Psoas muscle (tissue), 8 donors: Measurements from ENCODE around the gene SDCBP2. TPM values are rescaled to one million over a fixed set of nuclear protein-coding genes. Genes with fewer than 3 reads are reported as not detected.

ENCODE experiments used
- ATAC-seq, 4 donors: fragments of 200-7000 bp; cut with Tn5 transposase; one replicate each; pipeline ENCODE4 v1.9.1; 2020; ENCODE audit warnings: moderate library complexity in 3 of 4, mild to moderate bottlenecking in 2 of 4
- DNase-seq, 2 donors: peaks; one replicate each; pipeline ENCODE4 v3.0.0-alpha.2; 2020
- H3K27ac ChIP-seq: fragments of 200-600 bp; one replicate; pipeline ENCODE4 v1.8.0; 2022
- H3K27me3 ChIP-seq, 3 donors: fragments of 200-600 bp in 1 of 3; one replicate each; pipeline versions ENCODE4 v1.6.1 to v1.8.0; 2013 to 2022; ENCODE audit warnings: low read length in 2 of 3, mild to moderate bottlenecking in 2 of 3, moderate library complexity in 1 of 3; ENCODE audit not compliant: insufficient read depth in 3 of 3
- H3K36me3 ChIP-seq, 2 donors: fragments of 200-600 bp in 1 of 2; one replicate each; pipeline versions ENCODE4 v1.6.1 to v1.8.0; 2013 to 2022; ENCODE audit warnings: low read depth in 1 of 2, mild to moderate bottlenecking in 1 of 2, moderate library complexity in 1 of 2; ENCODE audit not compliant: insufficient read depth in 1 of 2
- H3K4me1 ChIP-seq: fragments of 200-600 bp; one replicate; pipeline ENCODE4 v1.8.0; 2022
- H3K4me3 ChIP-seq: fragments of 200-600 bp; one replicate; pipeline ENCODE4 v1.8.0; 2022; ENCODE audit warnings: mild to moderate bottlenecking
- H3K9me3 ChIP-seq: fragments of 200-600 bp; one replicate; pipeline ENCODE4 v1.8.0; 2022
- CTCF ChIP-seq: fragments of 200-600 bp; IDR thresholded peaks from one replicate; pipeline ENCODE4 v1.8.0; 2022; ENCODE audit warnings: antibody characterized with exemption
- WGBS, 3 donors: extraction: QIAGEN DNeasy Blood & Tissue Kit; methylation state at CpG; one replicate each; pipeline versions ENCODE4 v1.1.6 to v1.1.7; 2013; 5-methylcytosine and 5-hydroxymethylcytosine counted together
- intact Hi-C, 2 donors: fragments of 100-400 bp; cut with DNase I; formaldehyde crosslinking; loops; one replicate each; pipeline versions ENCODE4 v1.11.0 to v1.14.2; 2022
- polyA plus RNA-seq, 3 donors: library from polyadenylated mRNA; stranded (reverse); fragments of 200-250 nt; gene quantifications; one replicate each; pipeline ENCODE4 v1.2.3, GENCODE V29; 2013
- total RNA-seq, 4 donors: library from RNA; stranded (reverse); fragmentation: NEBNext Ultra II Directional in 2 of 4; extraction: Animal tissue kit (Norgen Biotek cat#: 25700) in 2 of 4; gene quantifications; one replicate each; pipeline versions ENCODE4 v1.2.1 to v1.2.4, GENCODE V29; 2021 to 2023
- donor health status: healthy with polysubstance abuse.
- donor health status: DM: no; HTN: no; CAD: no; lungs with moderate emphysema.
- donor health status: Bipolar disorder and iron deficiency.
- donor health status: healthy.
- donor health status: DM: yes; HTN: yes; CAD: no.
- donor health status: DM: no; HTN: no; CAD: no.
- donor health status: DM: no; HTN: no; CAD: no.
- donor health status: DM: yes; HTN: yes; CAD: no.

The SDCBP2 gene
- total and polyA plus RNA-seq, 7 donors, result 1.6 to 10.5 (median 2.0) TPM

- 84 to 97% (median 96%) methylated on average over 4 of the region's 4 CpGs for WGBS, 3 donors
- Histone ChIP-seq H3K4me3 (no peak overlapping the region), H3K36me3 (no peaks in the 10 kb centered on the region), H3K27me3 (no peaks in the 10 kb centered on the region), H3K27ac (no peak overlapping the region), H3K9me3 (no peaks in the 10 kb centered on the region), H3K4me1 (peaks cover 39% of the 10 kb centered on the region)
- TF ChIP-seq CTCF, result no peak
- DNase-seq, result no peak
- no peak for ATAC-seq
- intact Hi-C loops, result no loop called here
Observed at GRCh38 chr20:1334370-1334731, 5.4 kb upstream of the SDCBP2 start.

- Histone ChIP-seq H3K36me3 (no peaks in the 10 kb centered on the region), H3K4me3 (no peak overlapping the region), H3K27me3 (no peaks in the 10 kb centered on the region), H3K27ac (peak overlapping the region; percentile 9), H3K9me3 (no peaks in the 10 kb centered on the region), H3K4me1 (peaks cover 46% of the 10 kb centered on the region)
- DNase-seq (no peak), ATAC-seq (no peak)
- WGBS, 3 donors, result 84 to 93% (median 85%) methylated on average over 11 of the region's 11 CpGs
- no peak for TF ChIP-seq CTCF
- intact Hi-C loops, result no loop called here
Observed at GRCh38 chr20:1333462-1334369, 4.8 kb upstream of the SDCBP2 start.

GRCh38 chr20:1332749-1333300 is 3.9 kb upstream of the SDCBP2 start:
- intact Hi-C loops, result no loop called here
- WGBS, 3 donors, result 79 to 88% (median 87%) methylated on average over 2 of the region's 2 CpGs
- no peaks in the 10 kb centered on the region for H3K9me3 ChIP-seq
- H3K36me3 ChIP-seq, result no peaks in the 10 kb centered on the region
- no peak for TF ChIP-seq CTCF
- peak overlapping the region; percentile 7 for H3K27ac ChIP-seq
- peaks cover 51% of the 10 kb centered on the region for H3K4me1 ChIP-seq
- DNase-seq (no peak), ATAC-seq (no peak)
- H3K4me3 ChIP-seq, result no peak overlapping the region
- no peaks in the 10 kb centered on the region for H3K27me3 ChIP-seq

- Histone ChIP-seq H3K27ac (peak overlapping the region; percentile 93), H3K27me3 (no peaks in the 10 kb centered on the region), H3K4me3 (no peak overlapping the region), H3K36me3 (no peaks in the 10 kb centered on the region), H3K9me3 (no peaks in the 10 kb centered on the region), H3K4me1 (peaks cover 51% of the 10 kb centered on the region)
- intact Hi-C loops, result no loop called here
- ATAC-seq, result no peak
- DNase-seq, result no peak
- TF ChIP-seq CTCF, result no peak
- WGBS, 3 donors, result 80 to 86% (median 83%) methylated on average over 6 of the region's 6 CpGs
Observed at GRCh38 chr20:1331801-1332453, 3.0 kb upstream of the SDCBP2 start.
